Liver (tissue), 9 donors: ENCODE results near the gene EHF. TPM values are rescaled to one million over a fixed set of nuclear protein-coding genes. Genes with fewer than 3 reads are reported as not detected.

Experiments used
- DNase-seq: peaks from one replicate; pipeline ENCODE4 v3.0.0-alpha.2; 2017; ENCODE audit warnings: low spot score
- H3K27ac ChIP-seq, 2 donors: one replicate each; pipeline ENCODE4 v1.7.0; 2013; ENCODE audit warnings: inconsistent platforms in 2 of 2, low read length in 2 of 2, control low read depth in 1 of 2, low read depth in 1 of 2, mild to moderate bottlenecking in 1 of 2
- H3K27me3 ChIP-seq, 4 donors: one replicate each; pipeline versions ENCODE4 v1.6.1 to v1.7.0; 2013; ENCODE audit warnings: low read length in 3 of 4, inconsistent platforms in 1 of 4, mild to moderate bottlenecking in 1 of 4, moderate library complexity in 1 of 4; ENCODE audit not compliant: control insufficient read depth in 4 of 4, insufficient read depth in 4 of 4
- H3K36me3 ChIP-seq, 4 donors: one replicate each; pipeline versions ENCODE4 v1.6.1 to v1.7.0; 2013; ENCODE audit warnings: low read length in 3 of 4, mild to moderate bottlenecking in 3 of 4, low read depth in 1 of 4, moderate library complexity in 1 of 4; ENCODE audit not compliant: control insufficient read depth in 4 of 4, insufficient read depth in 3 of 4
- H3K4me1 ChIP-seq, 4 donors: one replicate each; pipeline versions ENCODE4 v1.6.1 to v1.7.0; 2013; ENCODE audit warnings: low read length in 3 of 4, mild to moderate bottlenecking in 3 of 4, moderate library complexity in 1 of 4; ENCODE audit not compliant: control insufficient read depth in 4 of 4, insufficient read depth in 4 of 4
- H3K4me3 ChIP-seq, 3 donors: one replicate each; pipeline versions ENCODE4 v1.6.1 to v1.7.0; 2013; ENCODE audit warnings: low read length in 3 of 3, control low read depth in 1 of 3, low read depth in 1 of 3, mild to moderate bottlenecking in 1 of 3
- H3K9ac ChIP-seq, 2 donors: one replicate each; pipeline ENCODE4 v1.7.0; 2013; ENCODE audit warnings: low read length in 2 of 2, mild to moderate bottlenecking in 2 of 2, moderate library complexity in 2 of 2, control low read depth in 1 of 2, low read depth in 1 of 2
- H3K9me3 ChIP-seq, 4 donors: one replicate each; pipeline versions ENCODE4 v1.6.1 to v1.7.0; 2013; ENCODE audit warnings: low read length in 3 of 4; ENCODE audit not compliant: control insufficient read depth in 4 of 4
- EGR1 ChIP-seq, 2 donors: IDR thresholded peaks; 2 replicates each; pipeline ENCODE4 v1.6.1; 2016 to 2018; ENCODE audit warnings: antibody characterized with exemption in 2 of 2, low read depth in 2 of 2
- FOXA1 ChIP-seq: IDR thresholded peaks from 2 replicates; pipeline ENCODE4 v1.6.1; 2016; ENCODE audit warnings: antibody characterized with exemption
- FOXA2 ChIP-seq: IDR thresholded peaks from 2 replicates; pipeline ENCODE4 v1.6.1; 2016; ENCODE audit warnings: antibody characterized with exemption
- GABPA ChIP-seq, 2 donors: IDR thresholded peaks in 1 of 2; conservative IDR thresholded peaks in 1 of 2; 2 replicates each; pipeline ENCODE4 v1.6.1; 2016; ENCODE audit warnings: antibody characterized with exemption in 2 of 2, mild to moderate bottlenecking in 1 of 2, moderate library complexity in 1 of 2
- HNF4A ChIP-seq, 2 donors: conservative IDR thresholded peaks; 2 replicates each; pipeline ENCODE4 v1.6.1; 2016; ENCODE audit warnings: antibody characterized with exemption in 2 of 2, mild to moderate bottlenecking in 2 of 2
- HNF4G ChIP-seq: IDR thresholded peaks from 2 replicates; pipeline ENCODE4 v1.6.1; 2016; ENCODE audit warnings: antibody characterized with exemption
- JUND ChIP-seq, 2 donors: IDR thresholded peaks; 2 replicates each; pipeline ENCODE4 v1.6.1; 2016; ENCODE audit warnings: antibody characterized with exemption in 2 of 2
- NR2F2 ChIP-seq: IDR thresholded peaks from 2 replicates; pipeline ENCODE4 v1.6.1; 2016; ENCODE audit warnings: antibody characterized with exemption
- RAD21 ChIP-seq, 2 donors: IDR thresholded peaks; 2 replicates each; pipeline ENCODE4 v1.6.1; 2016; ENCODE audit warnings: antibody characterized with exemption in 2 of 2, mild to moderate bottlenecking in 2 of 2
- RXRA ChIP-seq, 2 donors: IDR thresholded peaks; 2 replicates each; pipeline ENCODE4 v1.6.1; 2017 to 2018; ENCODE audit warnings: antibody characterized with exemption in 2 of 2, mild to moderate bottlenecking in 1 of 2
- SP1 ChIP-seq: IDR thresholded peaks from 2 replicates; pipeline ENCODE4 v1.6.1; 2018; ENCODE audit warnings: antibody characterized with exemption, mild to moderate bottlenecking
- TAF1 ChIP-seq: conservative IDR thresholded peaks from 2 replicates; pipeline ENCODE4 v1.6.1; 2016; ENCODE audit warnings: antibody characterized with exemption, mild to moderate bottlenecking
- YY1 ChIP-seq: IDR thresholded peaks from 2 replicates; pipeline ENCODE4 v1.6.1; 2016; ENCODE audit warnings: antibody characterized with exemption, mild to moderate bottlenecking
- WGBS: extraction: QIAGEN DNeasy Blood & Tissue Kit; methylation state at CpG from one replicate; pipeline ENCODE4 v1.1.7; 2013; 5-methylcytosine and 5-hydroxymethylcytosine counted together
- polyA plus RNA-seq, 2 donors: library from polyadenylated mRNA; stranded (reverse) in 1 of 2; unstranded in 1 of 2; fragments of 200-250 nt in 1 of 2; fragments of >200 nt in 1 of 2; fragmentation: Nextera tagmentation in 1 of 2; extraction: Ambion mirVana in 1 of 2; gene quantifications; one replicate each; pipeline versions ENCODE4 v1.2.1 to v1.2.3, GENCODE V29; 2013 to 2015
- total RNA-seq, 2 donors: library from RNA; depleted of rRNA; stranded (reverse); fragments of >200 nt; gene quantifications; one replicate each; pipeline ENCODE4 v1.2.3, GENCODE V29; 2014
- TF ChIP-seq, protein P1 (sequence below): fragments of 150-350 bp; IDR thresholded peaks from 2 replicates; pipeline ENCODE4 v1.5.1; 2017; ENCODE audit warnings: improper control_type of control experiment, low read depth, low read length; ENCODE audit not compliant: missing input control
- TF ChIP-seq, protein P2 (sequence below): IDR thresholded peaks from 2 replicates; pipeline ENCODE4 v1.6.1; 2016; ENCODE audit warnings: antibody characterized with exemption
- TF ChIP-seq, protein P3 (sequence below): IDR thresholded peaks from 2 replicates; pipeline ENCODE4 v1.6.1; 2016; ENCODE audit warnings: antibody characterized with exemption, mild to moderate bottlenecking
- TF ChIP-seq, protein P4 (sequence below): IDR thresholded peaks from 2 replicates; pipeline ENCODE4 v1.6.1; 2016; ENCODE audit warnings: antibody characterized with exemption
- donor health status: healthy.
- donor health status: healthy.
- donor health status: healthy.
- donor health status: healthy.
- donor health status: healthy.

Gene EHF
- total and polyA plus RNA-seq, 4 donors = 0.85 to 5.9 (median 2.6) TPM

DNA sequence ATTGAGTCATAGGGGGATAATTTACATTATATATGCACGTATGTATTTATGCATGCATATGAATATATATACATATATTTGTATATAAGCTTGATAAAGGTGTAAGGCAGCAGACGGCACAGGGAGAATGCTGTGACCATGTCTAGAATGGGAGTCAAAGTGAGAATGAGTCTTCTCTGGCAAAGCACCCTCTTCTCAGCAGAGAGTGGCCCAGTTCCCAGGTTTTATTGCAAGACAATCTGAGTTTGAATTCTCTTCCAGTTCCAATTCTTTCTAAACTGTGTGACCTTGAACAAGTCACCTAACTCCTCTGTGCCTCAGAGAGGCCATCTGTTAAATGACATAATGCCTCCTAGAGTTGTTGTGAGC, 13.8 kb downstream of the EHF start:
- H3K36me3 ChIP-seq = no peaks in the 10 kb centered on the region
- peaks cover 4 to 38% (median 27%) of the 10 kb centered on the region in 4 donors for H3K4me1 ChIP-seq
- H3K27ac ChIP-seq = no peak overlapping the region
- H3K4me3 ChIP-seq = no peak overlapping the region
- TF ChIP-seq, protein P1, sequence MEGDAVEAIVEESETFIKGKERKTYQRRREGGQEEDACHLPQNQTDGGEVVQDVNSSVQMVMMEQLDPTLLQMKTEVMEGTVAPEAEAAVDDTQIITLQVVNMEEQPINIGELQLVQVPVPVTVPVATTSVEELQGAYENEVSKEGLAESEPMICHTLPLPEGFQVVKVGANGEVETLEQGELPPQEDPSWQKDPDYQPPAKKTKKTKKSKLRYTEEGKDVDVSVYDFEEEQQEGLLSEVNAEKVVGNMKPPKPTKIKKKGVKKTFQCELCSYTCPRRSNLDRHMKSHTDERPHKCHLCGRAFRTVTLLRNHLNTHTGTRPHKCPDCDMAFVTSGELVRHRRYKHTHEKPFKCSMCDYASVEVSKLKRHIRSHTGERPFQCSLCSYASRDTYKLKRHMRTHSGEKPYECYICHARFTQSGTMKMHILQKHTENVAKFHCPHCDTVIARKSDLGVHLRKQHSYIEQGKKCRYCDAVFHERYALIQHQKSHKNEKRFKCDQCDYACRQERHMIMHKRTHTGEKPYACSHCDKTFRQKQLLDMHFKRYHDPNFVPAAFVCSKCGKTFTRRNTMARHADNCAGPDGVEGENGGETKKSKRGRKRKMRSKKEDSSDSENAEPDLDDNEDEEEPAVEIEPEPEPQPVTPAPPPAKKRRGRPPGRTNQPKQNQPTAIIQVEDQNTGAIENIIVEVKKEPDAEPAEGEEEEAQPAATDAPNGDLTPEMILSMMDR = no peak
- TF ChIP-seq YY1 = no peak
- no peak for TF ChIP-seq HNF4G
- no peak for TF ChIP-seq FOXA1
- TF ChIP-seq NR2F2 = no peak
- no peak for TF ChIP-seq EGR1 (IDR thresholded peaks at IDR 0.05; ENCODE audit: low read depth in 2 of 2)
- no peak for TF ChIP-seq HNF4A (conservative IDR thresholded peaks at IDR 0.05)
- TF ChIP-seq, protein P2, sequence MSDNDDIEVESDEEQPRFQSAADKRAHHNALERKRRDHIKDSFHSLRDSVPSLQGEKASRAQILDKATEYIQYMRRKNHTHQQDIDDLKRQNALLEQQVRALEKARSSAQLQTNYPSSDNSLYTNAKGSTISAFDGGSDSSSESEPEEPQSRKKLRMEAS = no peak
- no peak for TF ChIP-seq RXRA (IDR thresholded peaks at IDR 0.05)
- TF ChIP-seq, protein P3, sequence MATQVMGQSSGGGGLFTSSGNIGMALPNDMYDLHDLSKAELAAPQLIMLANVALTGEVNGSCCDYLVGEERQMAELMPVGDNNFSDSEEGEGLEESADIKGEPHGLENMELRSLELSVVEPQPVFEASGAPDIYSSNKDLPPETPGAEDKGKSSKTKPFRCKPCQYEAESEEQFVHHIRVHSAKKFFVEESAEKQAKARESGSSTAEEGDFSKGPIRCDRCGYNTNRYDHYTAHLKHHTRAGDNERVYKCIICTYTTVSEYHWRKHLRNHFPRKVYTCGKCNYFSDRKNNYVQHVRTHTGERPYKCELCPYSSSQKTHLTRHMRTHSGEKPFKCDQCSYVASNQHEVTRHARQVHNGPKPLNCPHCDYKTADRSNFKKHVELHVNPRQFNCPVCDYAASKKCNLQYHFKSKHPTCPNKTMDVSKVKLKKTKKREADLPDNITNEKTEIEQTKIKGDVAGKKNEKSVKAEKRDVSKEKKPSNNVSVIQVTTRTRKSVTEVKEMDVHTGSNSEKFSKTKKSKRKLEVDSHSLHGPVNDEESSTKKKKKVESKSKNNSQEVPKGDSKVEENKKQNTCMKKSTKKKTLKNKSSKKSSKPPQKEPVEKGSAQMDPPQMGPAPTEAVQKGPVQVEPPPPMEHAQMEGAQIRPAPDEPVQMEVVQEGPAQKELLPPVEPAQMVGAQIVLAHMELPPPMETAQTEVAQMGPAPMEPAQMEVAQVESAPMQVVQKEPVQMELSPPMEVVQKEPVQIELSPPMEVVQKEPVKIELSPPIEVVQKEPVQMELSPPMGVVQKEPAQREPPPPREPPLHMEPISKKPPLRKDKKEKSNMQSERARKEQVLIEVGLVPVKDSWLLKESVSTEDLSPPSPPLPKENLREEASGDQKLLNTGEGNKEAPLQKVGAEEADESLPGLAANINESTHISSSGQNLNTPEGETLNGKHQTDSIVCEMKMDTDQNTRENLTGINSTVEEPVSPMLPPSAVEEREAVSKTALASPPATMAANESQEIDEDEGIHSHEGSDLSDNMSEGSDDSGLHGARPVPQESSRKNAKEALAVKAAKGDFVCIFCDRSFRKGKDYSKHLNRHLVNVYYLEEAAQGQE = no peak
- TF ChIP-seq FOXA2 = no peak
- TF ChIP-seq SP1 = no peak
- TF ChIP-seq GABPA (IDR thresholded peaks at IDR 0.05 in 1 of 2, conservative IDR thresholded peaks at IDR 0.05 in 1 of 2) = no peak
- no peak for TF ChIP-seq JUND (IDR thresholded peaks at IDR 0.05)
- no peak for DNase-seq
- H3K9me3 ChIP-seq = no peaks in the 10 kb centered on the region
- no peak overlapping the region for H3K9ac ChIP-seq
- WGBS = 79% methylated on average over 2 of the region's 2 CpGs
- H3K27me3 ChIP-seq = no peaks in the 10 kb centered on the region

DNA sequence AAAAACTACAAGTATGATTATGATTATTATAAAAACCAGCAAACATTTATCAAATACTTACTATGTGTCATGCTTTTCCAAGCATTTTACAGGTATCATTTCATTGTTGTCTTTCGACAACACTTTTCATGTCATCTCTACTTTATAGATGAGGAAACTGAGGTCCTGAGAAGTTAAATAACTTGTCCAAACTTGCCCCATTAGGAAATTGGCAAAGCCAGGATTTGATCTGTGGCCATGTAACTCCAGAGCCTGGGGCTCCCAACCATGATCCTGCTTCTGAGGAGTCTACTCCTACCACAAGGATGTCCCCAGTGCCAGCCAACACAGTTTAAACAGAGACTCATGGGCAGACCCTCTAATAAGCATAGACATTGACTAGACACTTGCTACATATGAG, 15.2 kb downstream of the EHF start:
- Histone ChIP-seq H3K27ac (no peak overlapping the region), H3K9me3 (no peaks in the 10 kb centered on the region), H3K36me3 (no peaks in the 10 kb centered on the region), H3K4me3 (no peak overlapping the region), H3K9ac (no peak overlapping the region), H3K4me1 (peaks cover 4 to 52% (median 40%) of the 10 kb centered on the region in 4 donors), H3K27me3 (no peaks in the 10 kb centered on the region)
- WGBS = 89% methylated on average over 1 of the region's 1 CpG
- TF ChIP-seq EGR1 (IDR thresholded peaks at IDR 0.05; ENCODE audit: low read depth in 2 of 2) (no peak), HNF4A (conservative IDR thresholded peaks at IDR 0.05) (no peak), RXRA (IDR thresholded peaks at IDR 0.05) (no peak), RAD21 (IDR thresholded peaks at IDR 0.05) (no peak), YY1 (no peak), HNF4G (no peak), GABPA (IDR thresholded peaks at IDR 0.05 in 1 of 2, conservative IDR thresholded peaks at IDR 0.05 in 1 of 2) (no peak), FOXA1 (no peak), TAF1 (no peak)
- TF ChIP-seq, protein P2 = no peak
- TF ChIP-seq, protein P1 = no peak
- TF ChIP-seq, protein P4, sequence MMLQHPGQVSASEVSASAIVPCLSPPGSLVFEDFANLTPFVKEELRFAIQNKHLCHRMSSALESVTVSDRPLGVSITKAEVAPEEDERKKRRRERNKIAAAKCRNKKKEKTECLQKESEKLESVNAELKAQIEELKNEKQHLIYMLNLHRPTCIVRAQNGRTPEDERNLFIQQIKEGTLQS = no peak
- TF ChIP-seq, protein P3 = no peak
- no peak for DNase-seq
